Stimulated activated CD8-positive, alpha-beta memory T cell treated with anti-CD3 and anti-CD28 coated beads, Interleukin-15, amount 100 ng/mL, for 48 hours (primary cell): ENCODE measurements around the gene SPATA25.
A peak's percentile ranks its signal among the peaks of the same experiment; 100 is the strongest.
"Not testable (repeated sequence)": the region's sequence is repeated elsewhere in the genome, so short reads cannot be mapped to it uniquely, and the experiment has no call there.

Experiments
- DNase-seq, 2 donors: peaks; one replicate each; pipeline ENCODE4 v3.0.0-alpha.2; 2020; ENCODE audit warnings: low read depth in 2 of 2

SPATA25 gene

GRCh38 chr20:45887346-45887715, at the start of gene SPATA25:
SPATA25 (minus strand) TSS chr20:45887622; CDS start chr20:45887590, 32 bp downstream.
- DNase-seq = no peak

- DNase-seq = no peak
These were observed 48.1 kb upstream of the SPATA25 start for GRCh38 chr20:45935416-45936046.

- DNase-seq = peak; percentile 95 to 97
These were observed 47.4 kb upstream of the SPATA25 start, which contains the start of gene PCIF1 for GRCh38 chr20:45934586-45935415. PCIF1 (plus strand) TSS chr20:45934683; CDS start chr20:45939000, 4,317 bp downstream.

- DNase-seq = peak in 1 of 2 donors; percentile 25
These were observed 46.7 kb upstream of the SPATA25 start for GRCh38 chr20:45934046-45934585.

- DNase-seq = peak; percentile 39 to 42
These were observed 46.0 kb upstream of the SPATA25 start for GRCh38 chr20:45933266-45934045.

- DNase-seq = not testable (repeated sequence)
These were observed 44.3 kb upstream of the SPATA25 start for GRCh38 chr20:45931680-45932079.

GRCh38 chr20:45927071-45927878, 39.9 kb upstream of the SPATA25 start:
- no peak for DNase-seq

GRCh38 chr20:45926731-45927070, 39.3 kb upstream of the SPATA25 start:
- DNase-seq = no peak

GRCh38 chr20:45925821-45926506, 38.5 kb upstream of the SPATA25 start:
- no peak for DNase-seq

GRCh38 chr20:45924391-45925261, 37.2 kb upstream of the SPATA25 start:
- DNase-seq = no peak

GRCh38 chr20:45921337-45922189, 34.1 kb upstream of the SPATA25 start:
- DNase-seq = no peak

- DNase-seq = no peak
These were observed 33.3 kb upstream of the SPATA25 start for GRCh38 chr20:45920462-45921336.

GRCh38 chr20:45919542-45920399, 32.3 kb upstream of the SPATA25 start:
- no peak for DNase-seq

- no peak for DNase-seq
These were observed 31.5 kb upstream of the SPATA25 start for GRCh38 chr20:45918779-45919537.

GRCh38 chr20:45918182-45918737, 30.8 kb upstream of the SPATA25 start:
- DNase-seq = no peak

GRCh38 chr20:45917790-45918141, 30.3 kb upstream of the SPATA25 start:
- DNase-seq = no peak
